IgD-negative memory B cell (primary cell): ENCODE measurements around the gene FHOD1. TPM values are rescaled to one million over a fixed set of nuclear protein-coding genes. Genes with fewer than 3 reads are reported as not detected.
A peak's percentile ranks its signal among the peaks of the same experiment; 100 is the strongest.

Experiments used
- H3K27ac Mint-ChIP-seq, 3 donors: one replicate each; pipeline ENCODE4 v1.8.0; 2020 to 2022; ENCODE audit warnings: mild to moderate bottlenecking in 3 of 3, mixed read lengths in 3 of 3, moderate library complexity in 1 of 3
- H3K27me3 Mint-ChIP-seq: one replicate; pipeline ENCODE4 v1.8.0; 2021; ENCODE audit warnings: mixed read lengths
- H3K36me3 Mint-ChIP-seq: one replicate; pipeline ENCODE4 v1.8.0; 2020; ENCODE audit warnings: mild to moderate bottlenecking, mixed read lengths
- H3K4me1 Mint-ChIP-seq, 3 donors: one replicate each; pipeline ENCODE4 v1.8.0; 2020 to 2022; ENCODE audit warnings: mixed read lengths in 3 of 3, mild to moderate bottlenecking in 1 of 3
- H3K4me3 Mint-ChIP-seq, 4 donors: one replicate each; pipeline ENCODE4 v1.8.0; 2020 to 2022; ENCODE audit warnings: mild to moderate bottlenecking in 4 of 4, mixed read lengths in 4 of 4, moderate library complexity in 3 of 4
- H3K9me3 Mint-ChIP-seq, 3 donors: one replicate each; pipeline ENCODE4 v1.8.0; 2020 to 2021; ENCODE audit warnings: mixed read lengths in 3 of 3, mild to moderate bottlenecking in 1 of 3
- polyA plus RNA-seq: library from polyadenylated mRNA; unstranded; fragments of 300-500 nt; fragmentation: Illumina TruSeq; gene quantifications from one replicate; pipeline ENCODE4 v1.2.3, GENCODE V29; 2021

FHOD1 gene
- polyA plus RNA-seq, 1 donor from 2014 or later, result 3.8 TPM

- no peaks in the 10 kb centered on the region for H3K27me3 Mint-ChIP-seq
- H3K9me3 Mint-ChIP-seq, result no peaks in the 10 kb centered on the region
- peak overlapping the region in 3 of 4 donors; percentile 51 to 79 (median 73) for H3K4me3 Mint-ChIP-seq
- H3K27ac Mint-ChIP-seq, result peak overlapping the region in 1 of 3 donors; percentile 63
- peaks cover 2 to 4% (median 4%) of the 10 kb centered on the region in 3 donors for H3K4me1 Mint-ChIP-seq
- H3K36me3 Mint-ChIP-seq, result peaks cover 2% of the 10 kb centered on the region
Measured at GRCh38 chr16:67280090-67281015, 33.1 kb upstream of the FHOD1 start.

DNA sequence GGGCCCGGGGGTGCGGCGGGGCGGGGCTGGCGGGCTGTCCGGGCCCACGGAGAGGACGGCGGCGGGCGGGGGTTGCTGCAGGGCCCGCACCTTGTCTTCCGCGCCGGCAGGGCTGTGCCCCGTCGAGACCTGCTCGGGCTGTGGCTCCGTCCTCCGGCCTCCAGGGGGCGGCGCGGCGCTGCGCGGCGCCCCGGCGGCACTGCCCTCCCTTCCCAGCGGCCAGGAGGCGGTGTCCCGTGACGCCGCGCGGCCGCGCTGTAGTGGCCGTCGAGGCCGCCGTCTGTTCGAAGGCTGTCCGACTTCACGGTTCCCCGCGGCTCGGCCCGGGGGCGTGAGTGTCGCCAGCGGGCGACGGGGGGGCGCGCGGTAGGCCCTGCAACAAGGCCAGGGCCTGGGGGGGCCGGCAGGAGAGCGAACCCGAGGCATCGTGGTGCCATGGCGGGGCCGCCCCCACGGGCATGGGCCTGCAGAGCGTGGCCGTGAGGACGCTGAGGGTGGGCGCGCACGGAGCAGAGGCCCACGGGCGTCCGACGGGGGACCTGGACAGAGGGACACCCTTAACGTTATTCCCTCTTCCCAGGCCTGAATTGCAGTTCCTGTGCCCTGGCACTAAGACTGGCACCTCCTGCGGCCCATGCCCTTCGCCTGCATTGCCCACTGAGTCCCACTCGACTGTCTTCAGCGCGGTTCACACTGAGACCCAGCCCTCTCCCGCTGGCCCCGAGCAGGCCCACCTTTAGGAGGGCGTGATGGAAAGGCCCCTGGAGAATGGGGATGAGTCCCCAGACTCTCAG is 32.2 kb upstream of the FHOD1 start, which contains the start of gene PLEKHG4:
Gene PLEKHG4 (plus strand): TSS at position 237 of the 794 bp plus-strand sequence. CDS start 513 bp downstream, at position 750.
- H3K4me1 Mint-ChIP-seq, result peaks cover 2 to 4% (median 4%) of the 10 kb centered on the region in 3 donors
- H3K9me3 Mint-ChIP-seq, result no peaks in the 10 kb centered on the region
- peak within 1 kb of the TSS; percentile 73 to 92 (median 85) for H3K4me3 Mint-ChIP-seq
- H3K27ac Mint-ChIP-seq, result peak within 1 kb of the TSS in 1 of 3 donors; percentile 63
- H3K36me3 Mint-ChIP-seq, result peaks cover 2% of the 10 kb centered on the region
- H3K27me3 Mint-ChIP-seq, result no peaks in the 10 kb centered on the region

DNA sequence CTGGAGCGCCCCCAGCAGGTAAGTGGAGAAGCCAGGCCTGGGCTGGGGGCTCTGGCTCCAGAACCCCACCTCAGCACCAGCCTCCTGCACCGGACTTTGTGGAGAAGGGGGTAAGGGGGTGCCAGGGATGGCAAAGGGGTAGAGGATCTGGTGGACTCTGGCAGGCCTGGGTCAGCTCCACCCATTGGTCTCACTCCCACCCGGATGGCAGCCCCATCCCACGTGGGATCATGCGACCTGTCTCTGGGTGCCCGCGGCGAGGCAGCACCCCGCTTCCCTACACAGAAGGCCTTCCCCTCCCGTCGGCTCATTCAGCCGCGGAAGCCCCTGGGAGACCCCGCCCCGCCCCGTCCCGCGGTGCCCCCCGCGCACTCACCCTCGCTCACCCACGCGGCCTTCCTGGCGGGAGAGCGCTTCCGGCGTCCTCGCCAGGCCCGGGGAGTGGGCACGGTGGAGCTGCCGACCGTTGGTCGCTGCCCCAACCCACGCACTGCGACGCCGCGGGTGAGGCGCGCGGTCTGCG is 31.6 kb upstream of the FHOD1 start:
- H3K36me3 Mint-ChIP-seq, result peaks cover 2% of the 10 kb centered on the region
- no peaks in the 10 kb centered on the region for H3K27me3 Mint-ChIP-seq
- H3K9me3 Mint-ChIP-seq, result no peaks in the 10 kb centered on the region
- no peak overlapping the region for H3K27ac Mint-ChIP-seq
- H3K4me1 Mint-ChIP-seq, result peaks cover 2 to 4% (median 4%) of the 10 kb centered on the region in 3 donors
- peak overlapping the region; percentile 73 to 92 (median 85) for H3K4me3 Mint-ChIP-seq

GRCh38 chr16:67277999-67278772 is 30.9 kb upstream of the FHOD1 start:
- H3K36me3 Mint-ChIP-seq, result no peaks in the 10 kb centered on the region
- H3K27ac Mint-ChIP-seq, result peak overlapping the region in 1 of 3 donors; percentile 69
- H3K4me1 Mint-ChIP-seq, result peaks cover 2 to 4% (median 4%) of the 10 kb centered on the region in 3 donors
- no peaks in the 10 kb centered on the region for H3K27me3 Mint-ChIP-seq
- H3K9me3 Mint-ChIP-seq, result no peaks in the 10 kb centered on the region
- peak overlapping the region; percentile 73 to 92 (median 85) for H3K4me3 Mint-ChIP-seq

GRCh38 chr16:67277294-67277998 is 30.2 kb upstream of the FHOD1 start:
- no peaks in the 10 kb centered on the region for H3K9me3 Mint-ChIP-seq
- H3K4me1 Mint-ChIP-seq, result peaks cover 2 to 4% (median 4%) of the 10 kb centered on the region in 3 donors
- H3K36me3 Mint-ChIP-seq, result no peaks in the 10 kb centered on the region
- peak overlapping the region in 1 of 3 donors; percentile 69 for H3K27ac Mint-ChIP-seq
- no peaks in the 10 kb centered on the region for H3K27me3 Mint-ChIP-seq
- H3K4me3 Mint-ChIP-seq, result peak overlapping the region in 3 of 4 donors; percentile 43 to 71 (median 45)

- H3K27ac Mint-ChIP-seq, result no peak overlapping the region
- H3K27me3 Mint-ChIP-seq, result no peaks in the 10 kb centered on the region
- H3K9me3 Mint-ChIP-seq, result no peaks in the 10 kb centered on the region
- no peaks in the 10 kb centered on the region for H3K36me3 Mint-ChIP-seq
- no peak overlapping the region for H3K4me3 Mint-ChIP-seq
- peaks cover 3 to 4% (median 4%) of the 10 kb centered on the region in 3 donors for H3K4me1 Mint-ChIP-seq
Measured at GRCh38 chr16:67275321-67275720, 28.0 kb upstream of the FHOD1 start.

GRCh38 chr16:67271446-67271845 is 24.2 kb upstream of the FHOD1 start:
- H3K27ac Mint-ChIP-seq, result no peak overlapping the region
- no peak overlapping the region for H3K4me3 Mint-ChIP-seq
- no peaks in the 10 kb centered on the region for H3K27me3 Mint-ChIP-seq
- no peaks in the 10 kb centered on the region for H3K36me3 Mint-ChIP-seq
- peaks cover 0 to 2% (median under 1%) of the 10 kb centered on the region in 3 donors for H3K4me1 Mint-ChIP-seq
- H3K9me3 Mint-ChIP-seq, result no peaks in the 10 kb centered on the region

GRCh38 chr16:67270931-67271338 is 23.7 kb upstream of the FHOD1 start:
- Mint-ChIP-seq H3K4me3 (no peak overlapping the region), H3K36me3 (no peaks in the 10 kb centered on the region), H3K9me3 (no peaks in the 10 kb centered on the region), H3K27ac (no peak overlapping the region), H3K27me3 (peaks cover 2% of the 10 kb centered on the region), H3K4me1 (peaks cover 0 to 1% (median 0%) of the 10 kb centered on the region in 3 donors)

GRCh38 chr16:67269766-67270165 is 22.5 kb upstream of the FHOD1 start:
- Mint-ChIP-seq H3K36me3 (no peaks in the 10 kb centered on the region), H3K27me3 (peaks cover 2% of the 10 kb centered on the region), H3K4me3 (no peak overlapping the region), H3K4me1 (peaks cover 0 to 1% (median 0%) of the 10 kb centered on the region in 3 donors), H3K9me3 (no peaks in the 10 kb centered on the region), H3K27ac (no peak overlapping the region)

DNA sequence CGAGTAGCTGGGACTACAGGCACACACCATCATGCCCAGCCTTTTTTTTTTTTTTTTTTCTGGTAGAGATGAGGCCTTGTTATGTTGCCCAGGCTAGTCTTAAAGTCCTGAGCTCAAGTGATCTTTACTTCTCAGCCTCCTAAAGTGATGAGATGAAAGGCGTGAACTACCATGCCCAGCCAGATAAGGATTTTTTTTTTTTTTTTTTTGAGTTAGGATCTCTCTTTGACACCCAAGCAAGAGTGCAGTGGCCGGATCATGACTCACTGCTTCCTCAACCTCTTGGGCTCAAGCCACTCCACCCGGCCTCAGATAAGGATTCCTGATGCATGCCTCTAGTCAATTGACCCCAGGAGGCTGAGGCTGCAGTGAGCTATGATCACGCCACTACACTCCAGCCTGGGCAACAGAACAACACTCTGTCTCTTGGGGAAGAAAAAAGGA is 20.9 kb upstream of the FHOD1 start:
- H3K4me1 Mint-ChIP-seq, result peaks cover 0 to 1% (median 0%) of the 10 kb centered on the region in 3 donors
- no peaks in the 10 kb centered on the region for H3K36me3 Mint-ChIP-seq
- H3K27me3 Mint-ChIP-seq, result peaks cover 2% of the 10 kb centered on the region
- no peak overlapping the region for H3K4me3 Mint-ChIP-seq
- H3K9me3 Mint-ChIP-seq, result no peaks in the 10 kb centered on the region
- no peak overlapping the region for H3K27ac Mint-ChIP-seq

GRCh38 chr16:67265834-67266233 is 18.6 kb upstream of the FHOD1 start:
- no peaks in the 10 kb centered on the region for H3K36me3 Mint-ChIP-seq

GRCh38 chr16:67264866-67265265 is 17.6 kb upstream of the FHOD1 start:
- H3K36me3 Mint-ChIP-seq, result no peaks in the 10 kb centered on the region
- H3K9me3 Mint-ChIP-seq, result no peaks in the 10 kb centered on the region
- no peaks in the 10 kb centered on the region for H3K4me1 Mint-ChIP-seq
- H3K27me3 Mint-ChIP-seq, result peaks cover 2% of the 10 kb centered on the region
- H3K27ac Mint-ChIP-seq, result no peak overlapping the region
- H3K4me3 Mint-ChIP-seq, result no peak overlapping the region

More at GRCh38 chr16:67265834-67266233, 18.6 kb upstream of the FHOD1 start:
- Mint-ChIP-seq H3K27me3 (peaks cover 2% of the 10 kb centered on the region), H3K4me3 (no peak overlapping the region), H3K4me1 (no peaks in the 10 kb centered on the region), H3K27ac (no peak overlapping the region), H3K9me3 (no peaks in the 10 kb centered on the region)

GRCh38 chr16:67264277-67264676 is 17.0 kb upstream of the FHOD1 start:
- H3K4me3 Mint-ChIP-seq, result no peak overlapping the region
- H3K4me1 Mint-ChIP-seq, result no peaks in the 10 kb centered on the region
- no peak overlapping the region for H3K27ac Mint-ChIP-seq
- no peaks in the 10 kb centered on the region for H3K9me3 Mint-ChIP-seq
- no peaks in the 10 kb centered on the region for H3K36me3 Mint-ChIP-seq
- peaks cover 2% of the 10 kb centered on the region for H3K27me3 Mint-ChIP-seq

DNA sequence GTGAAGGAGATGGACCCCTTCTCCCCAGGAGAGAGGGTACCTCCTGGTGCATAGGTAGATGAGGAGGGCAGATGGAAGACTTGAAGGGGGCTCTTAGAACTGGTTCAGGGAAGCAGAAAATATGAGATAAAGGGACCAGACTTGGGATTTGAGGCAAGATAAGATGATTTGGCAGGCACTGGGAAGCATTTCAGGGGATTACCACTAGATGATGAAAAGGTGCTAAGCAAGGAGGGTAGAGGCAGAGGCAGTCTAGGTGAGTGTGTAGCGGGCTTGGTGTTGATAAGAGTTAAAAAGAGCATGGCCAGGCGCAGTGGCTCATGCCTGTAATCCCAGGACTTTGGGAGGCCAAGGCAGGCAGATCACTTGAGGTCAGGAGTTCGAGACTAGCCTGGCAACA is 15.9 kb upstream of the FHOD1 start:
- H3K4me3 Mint-ChIP-seq, result no peak overlapping the region
- H3K36me3 Mint-ChIP-seq, result no peaks in the 10 kb centered on the region
- H3K9me3 Mint-ChIP-seq, result no peaks in the 10 kb centered on the region
- peaks cover 2% of the 10 kb centered on the region for H3K27me3 Mint-ChIP-seq
- H3K27ac Mint-ChIP-seq, result no peak overlapping the region
- H3K4me1 Mint-ChIP-seq, result no peaks in the 10 kb centered on the region
